ENCODE data around the gene CFAP299.

CFAP299 gene

GRCh38 chr4:80694171-80694570 is 358.6 kb downstream of the CFAP299 start:
- H3K9me3 ChIP-seq (ENCODE audit: control insufficient read depth, insufficient read depth, low read length), result no peaks in the 10 kb centered on the region
- no peak overlapping the region for H3K4me2 ChIP-seq (ENCODE audit: low read length)
- no peaks in the 10 kb centered on the region for H3F3A ChIP-seq (ENCODE audit: control insufficient read depth, insufficient read depth)
- TF ChIP-seq EZH2phosphoT487 (IDR thresholded peaks at IDR 0.05; ENCODE audit: borderline replicate concordance, low read length) (no peak), CTCF (IDR thresholded peaks at IDR 0.05; ENCODE audit: low read depth, low read length, poor library complexity, severe bottlenecking) (no peak)
- no peaks in the 10 kb centered on the region for H3K27me3 ChIP-seq (ENCODE audit: control insufficient read depth, low read length)
- 0 out of 2 replicates have a peak, but pooled peaks cover 2% of the 10 kb centered on the region for H3K4me1 ChIP-seq (ENCODE audit: control insufficient read depth, low read length)
- no peaks in the 10 kb centered on the region for H3K79me2 ChIP-seq (ENCODE audit: control insufficient read depth, low read length)
- H3K27ac ChIP-seq (ENCODE audit: low read depth, low read length), result no peak overlapping the region
- no peak overlapping the region for H3K4me3 ChIP-seq (ENCODE audit: low read length)
- H4K20me1 ChIP-seq (ENCODE audit: control insufficient read depth, insufficient read depth, low read depth, low read length), result no peaks in the 10 kb centered on the region
- no peaks in the 10 kb centered on the region for H3K36me3 ChIP-seq (ENCODE audit: control insufficient read depth, low read length)
- no peaks in the 10 kb centered on the region for H3K9me2 ChIP-seq (replicated peaks; ENCODE audit: control insufficient read depth, low read length)

- Histone ChIP-seq H3F3A (ENCODE audit: control insufficient read depth, insufficient read depth) (no peaks in the 10 kb centered on the region), H3K9me2 (replicated peaks; ENCODE audit: control insufficient read depth, low read length) (no peaks in the 10 kb centered on the region), H3K9me3 (ENCODE audit: control insufficient read depth, insufficient read depth, low read length) (no peaks in the 10 kb centered on the region), H3K4me1 (ENCODE audit: control insufficient read depth, low read length) (no peaks in the 10 kb centered on the region), H3K36me3 (ENCODE audit: control insufficient read depth, low read length) (no peaks in the 10 kb centered on the region), H4K20me1 (ENCODE audit: control insufficient read depth, insufficient read depth, low read depth, low read length) (no peaks in the 10 kb centered on the region), H3K4me2 (ENCODE audit: low read length) (no peak overlapping the region), H3K27me3 (ENCODE audit: control insufficient read depth, low read length) (no peaks in the 10 kb centered on the region), H3K27ac (ENCODE audit: low read depth, low read length) (no peak overlapping the region), H3K4me3 (ENCODE audit: low read length) (no peak overlapping the region), H3K79me2 (ENCODE audit: control insufficient read depth, low read length) (no peaks in the 10 kb centered on the region)
- TF ChIP-seq CTCF (IDR thresholded peaks at IDR 0.05; ENCODE audit: low read depth, low read length, poor library complexity, severe bottlenecking) (no peak), EZH2phosphoT487 (IDR thresholded peaks at IDR 0.05; ENCODE audit: borderline replicate concordance, low read length) (no peak)
Observed at GRCh38 chr4:80705311-80705710, 369.8 kb downstream of the CFAP299 start.

- Histone ChIP-seq H3K9me3 (ENCODE audit: control insufficient read depth, insufficient read depth, low read length) (no peaks in the 10 kb centered on the region), H3F3A (ENCODE audit: control insufficient read depth, insufficient read depth) (no peaks in the 10 kb centered on the region), H4K20me1 (ENCODE audit: control insufficient read depth, insufficient read depth, low read depth, low read length) (no peaks in the 10 kb centered on the region), H3K79me2 (ENCODE audit: control insufficient read depth, low read length) (no peaks in the 10 kb centered on the region), H3K4me1 (ENCODE audit: control insufficient read depth, low read length) (no peaks in the 10 kb centered on the region; the same call in 1 of the 2 replicates), H3K27ac (ENCODE audit: low read depth, low read length) (no peak overlapping the region), H3K9me2 (replicated peaks; ENCODE audit: control insufficient read depth, low read length) (no peaks in the 10 kb centered on the region), H3K4me3 (ENCODE audit: low read length) (no peak overlapping the region), H3K4me2 (ENCODE audit: low read length) (no peak overlapping the region), H3K27me3 (ENCODE audit: control insufficient read depth, low read length) (no peaks in the 10 kb centered on the region), H3K36me3 (ENCODE audit: control insufficient read depth, low read length) (no peaks in the 10 kb centered on the region)
- TF ChIP-seq EZH2phosphoT487 (IDR thresholded peaks at IDR 0.05; ENCODE audit: borderline replicate concordance, low read length) (no peak), CTCF (IDR thresholded peaks at IDR 0.05; ENCODE audit: low read depth, low read length, poor library complexity, severe bottlenecking) (no peak)
Observed at GRCh38 chr4:80709082-80709869, 373.7 kb downstream of the CFAP299 start.

Measured in DOHH2 (cell line).